Transverse colon (tissue), 4 donors: ENCODE results near the gene WDR86. TPM values are rescaled to one million over a fixed set of nuclear protein-coding genes. Genes with fewer than 3 reads are reported as not detected.

Source experiments
- DNase-seq: peaks from one replicate; pipeline ENCODE4 v3.0.0-alpha.2; 2019
- H3K27ac ChIP-seq, 4 donors: fragments of 200-600 bp; sonication (generic); 2 replicates each; pipeline ENCODE4 v1.5.1; 2016 to 2018; ENCODE audit warnings: inconsistent platforms in 4 of 4
- H3K27me3 ChIP-seq: fragments of 200-600 bp; sonication (generic); 2 replicates; pipeline ENCODE4 v1.5.1; 2017; ENCODE audit warnings: inconsistent platforms
- H3K36me3 ChIP-seq, 4 donors: fragments of 200-600 bp; sonication (generic); 2 replicates each; pipeline ENCODE4 v1.5.1; 2017 to 2019; ENCODE audit warnings: inconsistent platforms in 4 of 4
- H3K4me1 ChIP-seq, 4 donors: fragments of 200-600 bp; sonication (generic); 2 replicates each; pipeline ENCODE4 v1.5.1; 2017 to 2020; ENCODE audit warnings: inconsistent platforms in 4 of 4
- H3K4me3 ChIP-seq, 4 donors: fragments of 200-600 bp; sonication (generic); 1 replicate in 1 of 4; 2 replicates in 3 of 4; pipeline versions ENCODE4 v1.5.1 to v1.6.1; 2017 to 2019; ENCODE audit warnings: inconsistent platforms in 4 of 4
- H3K9me3 ChIP-seq, 2 donors: fragments of 200-600 bp; sonication (generic); 2 replicates each; pipeline ENCODE4 v1.5.1; 2017 to 2019; ENCODE audit warnings: inconsistent platforms in 2 of 2
- CTCF ChIP-seq, 5 experiments: fragments of 200-600 bp in 3 of 5; fragments of 450-650 bp in 2 of 5; sonication (generic) in 3 of 5; IDR thresholded peaks; 1 replicate in 2 of 5; 2 replicates in 3 of 5; pipeline ENCODE4 v1.5.1; 2016 to 2017; ENCODE audit warnings: antibody characterized with exemption in 5 of 5, inconsistent platforms in 3 of 5, mild to moderate bottlenecking in 2 of 5, moderate library complexity in 1 of 5
- EP300 ChIP-seq: sonication (generic); formaldehyde crosslinking; IDR thresholded peaks from one replicate; pipeline ENCODE4 v1.6.1; 2017; ENCODE audit warnings: antibody characterized with exemption, low read depth
- POLR2A ChIP-seq: fragments of 450-650 bp; IDR thresholded peaks from one replicate; pipeline ENCODE4 v1.6.1; 2016; ENCODE audit warnings: antibody characterized with exemption, mild to moderate bottlenecking, moderate library complexity
- POLR2AphosphoS5 ChIP-seq, 3 donors: sonication (generic); formaldehyde crosslinking; IDR thresholded peaks; one replicate each; pipeline ENCODE4 v1.6.1; 2016; ENCODE audit warnings: antibody characterized with exemption in 3 of 3
- WGBS, 2 donors: methylation state at CpG; one replicate each; pipeline ENCODE4 v1.1.5; 2018; ENCODE audit warnings: low coverage in 1 of 2; 5-methylcytosine and 5-hydroxymethylcytosine counted together
- in situ Hi-C, 4 donors: fragments of 200-750 bp; cut with MboI; loops; one replicate each; pipeline versions ENCODE4 v1.15.0 to v1.15.1; 2017; ENCODE audit warnings: low sequenced_read_pairs in 3 of 4, low pct_ligation_motif_present in 1 of 4, low pct_unique_long_range_greater_than_20kb in 1 of 4
- intact Hi-C: fragments of 100-400 bp; cut with DNase I; formaldehyde crosslinking; loops from one replicate; pipeline ENCODE4 v1.15.1; 2023; ENCODE audit warnings: low total_unique reads
- total RNA-seq, 4 donors: library from RNA; depleted of rRNA; stranded (reverse); fragments of >200 nt; gene quantifications; one replicate each; pipeline ENCODE4 v1.1.0, GENCODE V29; 2016

WDR86 gene
- total RNA-seq, 4 donors from 2014 or later = 2.8 to 33.3 (median 7.1) TPM

GRCh38 chr7:151386301-151387160 is 23.3 kb downstream of the WDR86 start:
- no peak for DNase-seq
- peaks cover 22% of the 10 kb centered on the region for H3K27me3 ChIP-seq
- no peaks in the 10 kb centered on the region for H3K36me3 ChIP-seq
- in situ Hi-C loops (no loop called here), intact Hi-C loops (no loop called here)
- peaks cover 3 to 9% (median 8%) of the 10 kb centered on the region in 4 donors for H3K4me1 ChIP-seq
- H3K4me3 ChIP-seq = no peak overlapping the region
- WGBS, 2 donors = 65% methylated on average over 16 of the region's 16 CpGs; no CpG with 5 or more reads in 1 of the 2 donors
- H3K27ac ChIP-seq = no peak overlapping the region
- no peak for TF ChIP-seq POLR2AphosphoS5 (IDR thresholded peaks at IDR 0.05)
- no peak for TF ChIP-seq CTCF (IDR thresholded peaks at IDR 0.05)
- H3K9me3 ChIP-seq = no peaks in the 10 kb centered on the region

- intact Hi-C loops = no loop called here
- Histone ChIP-seq H3K9me3 (no peaks in the 10 kb centered on the region), H3K27ac (no peak overlapping the region), H3K27me3 (peaks cover 28% of the 10 kb centered on the region), H3K4me3 (no peak overlapping the region), H3K4me1 (peaks cover 6 to 16% (median 14%) of the 10 kb centered on the region in 4 donors), H3K36me3 (no peaks in the 10 kb centered on the region)
- TF ChIP-seq CTCF (IDR thresholded peaks at IDR 0.05) (no peak), EP300 (no peak)
- in situ Hi-C loops = no loop called here
- no peak for DNase-seq
- 70 to 86% methylated on average over 2 to 26 of the region's 26 CpGs for WGBS, 2 donors
Measured at GRCh38 chr7:151385626-151386300, 24.1 kb downstream of the WDR86 start.

GRCh38 chr7:151384776-151385625 is 24.8 kb downstream of the WDR86 start:
- no peak for DNase-seq
- H3K27ac ChIP-seq = no peak overlapping the region
- 80 to 89% methylated on average over 5 to 23 of the region's 26 CpGs for WGBS, 2 donors
- H3K27me3 ChIP-seq = peaks cover 28% of the 10 kb centered on the region
- intact Hi-C loops (no loop called here), in situ Hi-C loops (no loop called here)
- H3K9me3 ChIP-seq = no peaks in the 10 kb centered on the region
- no peak overlapping the region for H3K4me3 ChIP-seq
- TF ChIP-seq POLR2A (no peak), CTCF (IDR thresholded peaks at IDR 0.05) (no peak), POLR2AphosphoS5 (IDR thresholded peaks at IDR 0.05) (no peak), EP300 (no peak)
- H3K36me3 ChIP-seq = no peaks in the 10 kb centered on the region
- H3K4me1 ChIP-seq = peaks cover 6 to 16% (median 14%) of the 10 kb centered on the region in 4 donors

- H3K4me3 ChIP-seq = no peak overlapping the region
- no peaks in the 10 kb centered on the region for H3K9me3 ChIP-seq
- intact Hi-C loops = no loop called here
- H3K27me3 ChIP-seq = peaks cover 28% of the 10 kb centered on the region
- WGBS, 2 donors = 40 to 84% methylated on average over 2 to 6 of the region's 6 CpGs
- in situ Hi-C loops = no loop called here
- no peaks in the 10 kb centered on the region for H3K36me3 ChIP-seq
- peaks cover 6 to 16% (median 14%) of the 10 kb centered on the region in 4 donors for H3K4me1 ChIP-seq
- TF ChIP-seq EP300 = no peak
- TF ChIP-seq CTCF (IDR thresholded peaks at IDR 0.05) = no peak
- no peak for TF ChIP-seq POLR2AphosphoS5 (IDR thresholded peaks at IDR 0.05)
- TF ChIP-seq POLR2A = no peak
- no peak overlapping the region for H3K27ac ChIP-seq
- no peak for DNase-seq
Measured at GRCh38 chr7:151384352-151384697, 25.5 kb downstream of the WDR86 start.
